GM18526 (cell line): ENCODE results near the gene KLK2.

Experiments used
- POLR2A ChIP-seq: IDR thresholded peaks from 3 replicates; pipeline ENCODE4 v1.6.1; 2011; ENCODE audit not compliant: insufficient read length; ENCODE audit errors: extremely low read depth

KLK2 gene

DNA sequence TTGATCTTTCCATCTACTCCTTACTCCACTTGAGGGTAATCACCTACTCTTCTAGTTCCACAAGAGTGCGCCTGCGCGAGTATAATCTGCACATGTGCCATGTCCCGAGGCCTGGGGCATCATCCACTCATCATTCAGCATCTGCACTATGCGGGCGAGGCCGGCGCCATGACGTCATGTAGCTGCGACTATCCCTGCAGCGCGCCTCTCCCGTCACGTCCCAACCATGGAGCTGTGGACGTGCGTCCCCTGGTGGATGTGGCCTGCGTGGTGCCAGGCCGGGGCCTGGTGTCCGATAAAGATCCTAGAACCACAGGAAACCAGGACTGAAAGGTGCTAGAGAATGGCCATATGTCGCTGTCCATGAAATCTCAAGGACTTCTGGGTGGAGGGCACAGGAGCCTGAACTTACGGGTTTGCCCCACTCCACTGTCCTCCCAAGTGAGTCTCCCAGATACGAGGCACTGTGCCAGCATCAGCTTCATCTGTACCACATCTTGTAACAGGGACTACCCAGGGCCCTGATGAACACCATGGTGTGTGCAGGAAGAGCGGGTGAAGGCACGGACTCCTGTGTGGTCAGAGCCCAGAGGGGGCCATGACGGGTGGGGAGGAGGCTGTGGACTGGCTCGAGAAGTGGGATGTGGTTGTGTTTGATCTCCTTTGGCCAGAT lies 2.7 kb upstream of the KLK2 start:
- TF ChIP-seq POLR2A = no peak

DNA sequence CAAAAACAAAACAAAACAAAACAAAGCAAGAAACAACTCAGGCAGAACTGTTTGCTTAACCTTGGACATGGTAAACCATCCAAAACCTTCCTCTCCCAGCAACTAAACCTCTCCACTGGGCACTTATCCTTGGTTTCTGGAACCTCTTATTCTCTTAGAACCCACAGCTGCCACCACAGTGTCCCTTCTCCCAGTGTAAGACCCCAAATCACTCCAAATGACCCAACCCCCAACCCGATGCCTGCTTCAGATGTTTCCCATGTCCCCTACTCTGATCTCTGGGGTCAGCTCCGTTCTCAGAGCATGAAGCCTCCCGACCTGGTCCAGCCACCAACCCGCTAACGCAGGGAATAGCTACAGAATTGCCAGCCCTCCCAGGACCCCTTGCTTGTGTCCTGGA lies 972 bp downstream of the KLK2 start:
- no peak for TF ChIP-seq POLR2A

DNA sequence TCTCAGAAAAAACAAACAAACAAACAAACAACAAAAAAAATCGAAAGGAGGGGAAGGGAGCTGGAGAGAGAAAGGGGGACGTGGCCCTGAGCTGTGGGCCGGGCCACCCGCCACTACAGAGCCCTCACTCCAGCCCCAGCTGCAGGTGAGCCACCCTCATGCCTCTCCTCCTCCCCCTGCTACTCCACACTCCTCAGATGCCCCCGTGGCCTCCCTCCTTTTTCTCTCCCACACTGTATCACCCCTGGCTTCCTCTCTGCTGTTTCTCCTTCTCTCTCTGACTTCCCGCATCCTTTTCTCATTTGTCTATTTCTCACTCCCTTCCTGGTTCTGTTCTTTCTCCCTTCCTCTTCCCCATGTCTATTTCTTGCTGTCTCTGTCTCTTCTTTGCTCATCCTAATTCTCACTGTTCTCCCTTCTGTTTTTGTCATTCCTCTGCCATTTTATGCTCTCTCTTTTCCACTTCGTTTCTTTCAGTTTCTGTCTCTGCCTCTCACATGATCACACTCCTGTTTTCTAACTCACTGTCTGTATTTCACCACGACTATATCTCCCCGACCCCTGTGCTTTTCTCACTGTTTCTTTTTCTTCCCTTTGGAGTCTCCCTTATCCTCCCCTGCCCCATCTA lies 2.7 kb downstream of the KLK2 start:
- TF ChIP-seq POLR2A = no peak

DNA sequence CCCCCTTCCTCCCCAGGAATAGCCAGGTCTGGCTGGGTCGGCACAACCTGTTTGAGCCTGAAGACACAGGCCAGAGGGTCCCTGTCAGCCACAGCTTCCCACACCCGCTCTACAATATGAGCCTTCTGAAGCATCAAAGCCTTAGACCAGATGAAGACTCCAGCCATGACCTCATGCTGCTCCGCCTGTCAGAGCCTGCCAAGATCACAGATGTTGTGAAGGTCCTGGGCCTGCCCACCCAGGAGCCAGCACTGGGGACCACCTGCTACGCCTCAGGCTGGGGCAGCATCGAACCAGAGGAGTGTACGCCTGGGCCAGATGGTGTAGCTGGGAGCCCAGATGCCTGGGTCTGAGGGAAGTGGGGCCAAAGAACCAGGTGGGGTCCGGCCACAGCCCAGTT lies 3.2 kb downstream of the KLK2 start:
- TF ChIP-seq POLR2A = no peak

DNA sequence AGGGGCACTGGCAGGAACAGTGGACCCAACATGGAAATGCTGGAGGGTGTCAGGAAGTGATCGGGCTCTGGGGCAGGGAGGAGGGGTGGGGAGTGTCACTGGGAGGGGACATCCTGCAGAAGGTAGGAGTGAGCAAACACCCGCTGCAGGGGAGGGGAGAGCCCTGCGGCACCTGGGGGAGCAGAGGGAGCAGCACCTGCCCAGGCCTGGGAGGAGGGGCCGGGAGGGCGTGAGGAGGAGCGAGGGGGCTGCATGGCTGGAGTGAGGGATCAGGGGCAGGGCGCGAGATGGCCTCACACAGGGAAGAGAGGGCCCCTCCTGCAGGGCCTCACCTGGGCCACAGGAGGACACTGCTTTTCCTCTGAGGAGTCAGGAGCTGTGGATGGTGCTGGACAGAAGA lies 4.1 kb downstream of the KLK2 start:
- TF ChIP-seq POLR2A = no peak

DNA sequence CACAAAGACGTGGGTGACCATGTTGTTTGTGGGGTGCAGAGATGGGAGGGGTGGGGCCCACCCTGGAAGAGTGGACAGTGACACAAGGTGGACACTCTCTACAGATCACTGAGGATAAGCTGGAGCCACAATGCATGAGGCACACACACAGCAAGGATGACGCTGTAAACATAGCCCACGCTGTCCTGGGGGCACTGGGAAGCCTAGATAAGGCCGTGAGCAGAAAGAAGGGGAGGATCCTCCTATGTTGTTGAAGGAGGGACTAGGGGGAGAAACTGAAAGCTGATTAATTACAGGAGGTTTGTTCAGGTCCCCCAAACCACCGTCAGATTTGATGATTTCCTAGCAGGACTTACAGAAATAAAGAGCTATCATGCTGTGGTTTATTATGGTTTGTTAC lies 5.6 kb downstream of the KLK2 start:
- no peak for TF ChIP-seq POLR2A

DNA sequence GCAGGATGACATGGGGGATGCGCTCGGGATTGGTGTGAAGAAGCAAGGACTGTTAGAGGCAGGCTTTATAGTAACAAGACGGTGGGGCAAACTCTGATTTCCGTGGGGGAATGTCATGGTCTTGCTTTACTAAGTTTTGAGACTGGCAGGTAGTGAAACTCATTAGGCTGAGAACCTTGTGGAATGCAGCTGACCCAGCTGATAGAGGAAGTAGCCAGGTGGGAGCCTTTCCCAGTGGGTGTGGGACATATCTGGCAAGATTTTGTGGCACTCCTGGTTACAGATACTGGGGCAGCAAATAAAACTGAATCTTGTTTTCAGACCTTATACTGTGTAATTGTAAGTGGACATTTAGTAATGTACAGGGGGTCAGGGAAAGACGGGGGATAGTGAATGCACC lies 7.0 kb downstream of the KLK2 start:
- TF ChIP-seq POLR2A = no peak

DNA sequence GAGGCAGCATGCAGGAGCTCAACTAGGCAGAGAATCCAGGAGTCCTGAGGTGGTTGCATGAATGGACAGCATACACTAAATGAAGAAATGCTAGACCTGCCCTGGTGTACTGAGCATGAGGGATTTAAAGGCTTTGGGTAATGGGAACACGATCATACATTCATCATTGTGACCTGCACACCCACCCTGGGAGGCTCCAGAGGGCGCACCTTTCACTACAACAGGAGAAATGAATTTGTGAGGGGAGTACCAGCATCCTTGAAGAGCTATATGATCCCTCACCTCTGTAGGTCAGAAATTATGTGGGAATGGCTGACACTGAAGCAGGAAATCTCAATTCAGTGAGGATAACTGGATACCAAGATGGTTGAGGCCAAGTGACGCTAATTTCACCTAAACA lies 8.9 kb downstream of the KLK2 start:
- no peak for TF ChIP-seq POLR2A

DNA sequence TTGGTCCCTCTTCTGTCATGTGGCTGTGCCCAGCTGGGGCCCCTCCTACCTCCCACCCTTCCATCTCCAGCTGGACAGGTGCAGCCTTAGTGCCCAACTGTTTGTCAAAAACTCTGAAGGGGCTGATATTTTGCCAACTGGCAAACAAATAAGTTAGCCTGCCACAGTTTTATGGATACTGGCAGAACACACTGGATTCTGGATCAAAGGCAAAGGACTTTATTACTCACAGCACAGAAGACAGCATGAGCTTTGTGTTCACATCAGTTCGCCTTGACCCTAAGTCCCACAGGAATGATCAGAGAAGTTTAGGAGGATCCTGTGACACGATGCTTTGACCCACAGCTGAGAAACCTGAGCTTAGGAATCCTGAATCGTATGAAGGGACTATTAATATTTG lies 16.4 kb downstream of the KLK2 start:
- no peak for TF ChIP-seq POLR2A

DNA sequence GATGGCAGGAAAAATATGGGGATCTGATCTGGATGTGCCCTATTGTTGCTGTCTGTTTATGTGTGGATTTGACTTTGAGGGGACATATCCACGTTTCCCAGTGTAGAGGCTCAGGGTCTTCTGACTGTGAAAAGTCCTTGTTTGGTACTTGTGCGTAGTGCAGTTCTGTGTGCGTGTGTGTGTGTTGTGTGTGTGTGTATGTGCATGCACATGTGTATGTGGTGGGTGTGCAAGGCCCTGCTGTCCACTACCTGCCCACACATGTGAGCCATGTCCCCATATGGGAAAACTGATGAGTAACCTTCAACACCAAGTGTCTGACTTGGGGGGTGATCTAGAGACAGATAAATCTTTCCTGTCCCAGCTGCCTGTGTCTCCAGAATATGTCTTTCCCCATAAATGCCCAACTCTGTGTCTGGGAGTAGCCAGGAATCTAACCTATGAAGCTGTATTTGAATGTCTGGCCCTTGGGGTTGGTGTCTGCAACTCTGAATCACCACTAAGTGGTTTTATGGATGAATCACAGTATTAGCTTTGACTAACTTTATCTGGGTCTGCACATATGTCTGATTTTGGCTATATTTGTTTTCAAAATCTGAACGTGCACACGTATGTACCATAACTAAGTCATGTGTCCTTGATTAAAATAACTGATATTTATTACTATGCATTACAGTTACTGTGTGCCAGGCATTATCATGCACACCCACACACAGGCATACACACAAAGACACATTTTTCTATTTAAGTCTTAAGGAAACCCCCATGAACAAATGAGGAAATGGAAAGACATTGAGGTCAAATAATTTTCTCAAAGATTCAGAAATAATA lies 17.4 kb downstream of the KLK2 start:
- no peak for TF ChIP-seq POLR2A

DNA sequence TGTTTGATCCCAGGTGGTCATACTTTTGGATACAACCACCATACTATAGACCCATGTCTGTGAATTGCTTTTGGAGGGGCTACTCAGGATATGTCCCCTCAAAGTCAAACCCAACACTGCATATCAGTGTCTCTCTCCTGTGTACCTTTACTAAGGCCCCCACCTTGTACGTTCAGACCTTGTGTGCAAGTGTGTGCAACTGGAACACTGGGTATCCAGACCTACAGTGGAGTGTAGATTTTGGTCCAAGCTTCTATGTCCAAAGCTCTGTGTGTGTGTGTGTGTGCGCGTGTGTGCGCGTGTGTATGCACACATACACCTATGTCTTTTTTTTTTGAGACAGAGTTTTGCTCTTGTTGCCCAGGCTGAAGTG lies 18.0 kb downstream of the KLK2 start:
- TF ChIP-seq POLR2A = no peak

DNA sequence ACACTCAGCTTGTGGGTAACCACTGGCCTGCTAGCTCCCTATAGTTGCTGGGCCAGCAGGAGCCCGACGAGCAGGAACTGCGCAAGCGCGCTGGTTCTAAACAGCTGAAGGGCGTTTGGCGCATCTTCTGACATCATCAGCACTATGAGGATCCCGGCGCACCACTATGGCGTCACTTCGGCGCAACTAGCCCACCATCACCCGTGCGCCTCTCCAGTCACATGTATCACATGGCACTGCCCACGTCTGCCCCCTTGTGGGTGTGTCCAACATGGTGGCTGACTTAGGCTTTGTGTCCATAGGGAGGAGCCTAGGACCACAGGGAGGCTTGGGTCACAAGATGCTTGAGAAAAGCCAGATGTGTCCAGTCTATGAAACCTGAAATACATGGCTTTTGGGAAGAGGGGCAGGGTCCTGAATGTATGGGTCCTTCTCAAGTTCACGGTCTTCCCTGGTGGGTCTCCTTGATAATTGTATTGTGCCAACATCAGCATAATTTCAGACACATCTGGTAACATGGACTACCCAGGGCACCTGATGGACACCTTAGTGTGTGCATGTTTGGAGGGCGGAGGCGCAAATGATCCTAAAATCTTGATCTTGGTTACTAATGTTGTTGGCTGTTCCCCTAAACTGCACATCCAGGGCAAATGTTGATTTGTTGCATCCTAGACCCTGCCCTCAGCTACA lies 20.0 kb downstream of the KLK2 start:
- no peak for TF ChIP-seq POLR2A

DNA sequence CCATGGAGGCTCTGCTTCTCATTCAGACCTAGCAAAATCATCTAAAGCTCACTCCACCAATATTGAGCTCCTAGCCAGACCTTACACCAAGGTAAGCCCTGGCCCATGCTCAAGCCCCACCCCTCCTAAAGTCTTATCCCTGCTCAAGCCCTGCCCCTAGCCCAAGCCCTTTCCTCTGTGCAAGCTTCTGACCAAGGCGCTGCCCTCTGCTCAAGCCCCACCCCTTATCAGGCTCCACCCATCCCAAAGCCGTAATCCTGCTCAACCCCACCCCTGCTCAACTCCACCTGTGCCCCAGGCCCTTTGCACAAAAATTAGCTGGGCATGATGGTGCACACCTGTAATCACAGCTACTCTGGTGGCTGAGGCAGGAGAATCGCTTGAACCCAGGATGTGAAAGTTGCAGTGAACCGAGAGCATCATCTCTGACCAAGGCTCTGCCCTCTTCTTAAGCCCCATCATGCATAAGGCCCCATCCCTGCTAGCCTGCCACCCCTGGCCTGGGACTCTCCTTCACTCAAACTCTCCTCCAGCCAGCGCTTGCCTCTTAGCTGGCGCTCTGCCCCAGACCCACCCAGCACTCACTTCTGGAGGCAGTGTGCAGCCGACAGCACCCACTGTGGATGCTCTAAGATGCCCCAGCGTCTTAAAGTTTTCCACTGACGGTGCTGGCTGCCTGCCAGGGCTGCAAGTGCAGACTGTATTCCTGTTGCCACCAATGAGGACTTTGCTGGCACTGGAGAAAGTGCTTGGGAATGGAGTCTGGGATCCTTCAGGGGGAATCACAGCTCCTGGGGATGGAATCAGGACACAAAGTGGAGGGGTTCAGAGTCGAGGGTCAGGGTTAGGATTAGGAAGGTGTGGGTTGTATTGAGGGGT lies 21.5 kb downstream of the KLK2 start:
- no peak for TF ChIP-seq POLR2A

DNA sequence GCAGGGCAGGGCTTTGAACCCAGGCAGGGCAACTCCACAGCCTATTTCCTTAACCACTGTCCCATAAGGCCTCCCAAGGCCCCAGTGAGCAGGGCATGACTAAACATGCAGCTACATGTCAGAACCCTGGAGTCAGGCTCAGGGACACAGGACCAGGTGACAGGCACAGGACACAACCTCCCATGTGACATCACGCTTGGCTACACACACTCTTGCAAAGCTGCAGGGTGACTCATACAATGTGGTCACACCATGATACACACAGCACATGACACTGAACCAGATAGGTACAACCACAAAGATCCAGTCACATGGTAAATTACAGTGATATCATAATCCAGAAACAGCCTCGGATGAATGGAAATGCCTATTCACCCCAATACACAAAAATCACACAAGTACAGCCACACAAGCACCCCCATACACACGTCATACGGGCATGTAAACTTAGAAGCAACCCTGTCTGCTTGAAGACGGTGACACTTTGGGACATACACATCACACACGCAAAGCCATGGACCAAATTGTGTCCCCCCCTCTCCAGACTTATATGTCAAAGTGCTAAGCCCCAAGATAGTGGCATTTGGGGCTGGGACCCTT lies 23.5 kb downstream of the KLK2 start:
- peak; percentile 24 for TF ChIP-seq POLR2A
